IPS-15b (cell line): Measurements from ENCODE around the gene IBTK.
A peak's percentile ranks its signal among the peaks of the same experiment; 100 is the strongest.
"Not testable (repeated sequence)": the region's sequence is repeated elsewhere in the genome, so short reads cannot be mapped to it uniquely, and the experiment has no call there.

Experiments
- H3K27me3 ChIP-seq: one replicate; pipeline ENCODE4 v1.6.1; 2013; ENCODE audit warnings: low read length; ENCODE audit not compliant: control insufficient read depth, insufficient read depth
- H3K36me3 ChIP-seq: one replicate; pipeline ENCODE4 v1.6.1; 2013; ENCODE audit warnings: low read length; ENCODE audit not compliant: control insufficient read depth, insufficient read depth
- H3K4me1 ChIP-seq: one replicate; pipeline ENCODE4 v1.6.1; 2013; ENCODE audit warnings: mild to moderate bottlenecking, low read length; ENCODE audit not compliant: control insufficient read depth, insufficient read depth
- H3K4me3 ChIP-seq: one replicate; pipeline ENCODE4 v1.5.1; 2013; ENCODE audit warnings: low read depth, low read length
- H3K9ac ChIP-seq: one replicate; pipeline ENCODE4 v1.6.1; 2013; ENCODE audit warnings: low read depth, mild to moderate bottlenecking, low read length
- H3K9me3 ChIP-seq: one replicate; pipeline ENCODE4 v1.6.1; 2013; ENCODE audit warnings: mild to moderate bottlenecking, low read length; ENCODE audit not compliant: control insufficient read depth, insufficient read depth

Gene IBTK

DNA sequence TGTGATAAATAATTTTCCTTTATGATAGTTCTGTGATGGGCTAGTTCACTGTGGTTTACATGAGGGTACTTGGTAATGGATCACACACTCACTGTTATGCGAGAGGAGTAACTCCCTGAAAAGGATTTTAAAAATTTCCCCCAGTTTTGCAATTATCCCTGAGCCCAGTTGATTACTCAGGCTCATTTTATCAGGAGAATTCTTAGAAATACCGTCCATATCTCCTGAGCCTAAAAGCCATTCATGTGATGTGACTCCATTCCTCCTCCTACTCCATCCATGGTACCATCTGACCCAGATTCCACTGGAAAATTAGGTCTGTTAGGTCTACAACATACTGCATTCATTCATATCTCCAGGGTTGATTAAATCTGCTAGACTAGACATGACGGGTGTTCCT lies 16.4 kb upstream of the IBTK start:
- no peaks in the 10 kb centered on the region for H3K27me3 ChIP-seq

DNA sequence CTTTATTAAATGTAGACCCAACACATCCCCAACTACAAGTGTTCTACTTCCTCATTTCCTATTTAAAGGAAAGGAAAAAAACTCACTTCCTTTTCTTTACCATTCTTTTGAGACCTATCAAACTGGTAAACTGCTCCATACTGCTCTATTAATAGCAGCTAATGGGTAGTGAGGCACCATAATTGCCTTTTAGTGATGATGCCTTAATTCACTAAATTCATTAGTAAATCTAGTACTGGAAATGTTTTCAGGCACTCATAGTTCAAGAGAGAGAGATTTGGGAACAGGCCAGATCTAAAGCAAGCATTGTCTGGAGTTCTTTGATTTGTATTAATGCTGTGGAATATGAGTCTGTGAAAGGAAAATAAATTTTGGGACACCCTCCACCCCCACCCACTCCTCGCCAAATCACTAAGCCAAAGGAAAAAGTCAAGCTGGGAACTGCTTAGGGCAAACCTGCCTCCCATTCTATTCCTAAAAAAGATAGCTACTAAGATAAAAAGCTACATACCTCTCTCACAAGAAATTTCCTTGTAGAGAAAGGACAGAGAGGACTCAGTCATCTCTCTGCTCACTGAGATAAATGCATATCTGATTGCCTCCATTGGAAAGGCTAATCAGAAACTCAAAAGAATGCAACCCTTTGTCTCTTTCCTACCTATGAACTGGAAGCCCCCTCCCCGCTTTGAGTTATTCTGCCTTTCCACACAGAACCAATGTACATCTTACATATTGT lies 13.6 kb upstream of the IBTK start:
- H3K36me3 ChIP-seq: no peaks in the 10 kb centered on the region
- no peaks in the 10 kb centered on the region for H3K9me3 ChIP-seq
- H3K9ac ChIP-seq: no peak overlapping the region
- no peak overlapping the region for H3K4me3 ChIP-seq
- no peaks in the 10 kb centered on the region for H3K27me3 ChIP-seq
- peaks cover 9% of the 10 kb centered on the region for H3K4me1 ChIP-seq

More for the DNA sequence above, 16.4 kb upstream of the IBTK start:
- no peaks in the 10 kb centered on the region for H3K36me3 ChIP-seq
- H3K9ac ChIP-seq: no peak overlapping the region
- no peak overlapping the region for H3K4me3 ChIP-seq
- peaks cover 4% of the 10 kb centered on the region for H3K4me1 ChIP-seq
- no peaks in the 10 kb centered on the region for H3K9me3 ChIP-seq

DNA sequence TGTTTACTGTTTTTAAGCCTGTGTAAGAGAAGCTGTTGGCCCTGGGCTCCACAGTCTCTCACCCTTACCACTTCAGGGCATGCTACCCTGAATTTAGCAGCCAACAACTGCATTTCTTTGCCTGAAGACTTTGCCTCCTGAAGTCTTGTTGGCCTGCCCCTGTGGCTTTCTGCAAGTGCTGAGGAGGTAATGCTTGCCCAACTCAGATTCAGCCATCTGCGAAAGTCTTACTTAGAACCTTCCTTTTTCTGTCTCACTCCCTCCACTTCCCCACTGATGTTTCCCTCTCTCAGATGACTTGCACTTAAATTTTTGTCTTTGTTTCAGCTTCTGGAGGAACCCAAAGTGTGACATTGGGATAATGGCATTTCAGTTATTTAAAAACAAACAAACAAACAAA lies 11.8 kb upstream of the IBTK start:
- H3K27me3 ChIP-seq: no peaks in the 10 kb centered on the region

DNA sequence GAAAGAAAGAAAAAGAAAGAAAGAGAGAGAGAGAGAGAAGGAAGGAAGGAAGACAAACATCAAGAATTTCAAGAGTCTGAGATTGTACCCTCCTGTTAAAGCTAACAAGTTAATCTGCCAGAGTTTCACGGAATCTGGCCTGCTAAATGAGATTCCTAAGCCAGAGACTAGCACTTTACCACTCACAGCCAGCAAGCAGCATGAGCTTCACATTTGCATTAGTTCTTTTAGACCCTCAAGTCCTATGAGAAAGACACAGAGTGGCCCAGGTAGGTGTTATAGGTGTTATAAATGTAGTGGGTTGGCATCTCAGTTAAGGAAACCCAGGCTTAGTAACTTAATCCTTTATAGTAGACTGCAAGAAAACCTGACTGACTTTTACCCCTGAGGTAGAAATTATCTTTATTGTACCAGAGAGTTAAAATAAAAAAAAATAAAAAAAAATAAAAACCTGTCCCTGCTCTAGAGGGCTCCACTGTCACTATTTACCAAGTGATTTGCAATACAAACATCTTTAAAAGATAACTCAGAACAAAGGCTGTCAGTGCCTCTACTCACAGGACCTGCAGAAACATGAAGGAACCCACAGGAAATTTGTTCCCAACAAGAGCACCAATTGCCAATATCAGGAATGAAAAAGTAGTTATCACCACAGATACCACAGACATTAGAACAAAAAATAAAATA lies 9.7 kb upstream of the IBTK start:
- Histone ChIP-seq H3K27me3 (no peaks in the 10 kb centered on the region), H3K9me3 (no peaks in the 10 kb centered on the region), H3K4me1 (peaks cover 9% of the 10 kb centered on the region), H3K36me3 (no peaks in the 10 kb centered on the region), H3K4me3 (no peak overlapping the region), H3K9ac (no peak overlapping the region)

More for the DNA sequence above, 11.8 kb upstream of the IBTK start:
- H3K4me1 ChIP-seq: peaks cover 9% of the 10 kb centered on the region
- no peaks in the 10 kb centered on the region for H3K36me3 ChIP-seq
- no peak overlapping the region for H3K4me3 ChIP-seq
- no peak overlapping the region for H3K9ac ChIP-seq
- no peaks in the 10 kb centered on the region for H3K9me3 ChIP-seq

DNA sequence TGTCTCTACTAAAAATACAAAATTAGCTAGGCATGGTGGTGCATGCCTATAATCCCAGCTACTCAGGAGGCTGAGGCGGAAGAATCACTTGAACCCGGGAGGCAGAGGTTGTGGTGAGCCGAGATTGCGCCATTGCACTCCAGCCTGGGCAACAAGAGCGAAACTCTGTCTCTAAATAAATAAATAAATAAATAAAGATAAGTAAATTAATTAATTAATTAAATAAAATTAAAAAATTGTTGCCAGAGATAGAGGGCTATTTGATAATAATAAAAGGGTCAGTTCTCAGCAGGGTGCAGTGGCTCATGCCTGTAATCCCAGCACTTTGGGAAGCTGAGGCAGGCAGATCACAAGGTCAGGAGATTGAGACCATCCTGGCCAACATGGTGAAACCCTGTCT lies 7.2 kb upstream of the IBTK start:
- H3K9me3 ChIP-seq, H3K27me3 ChIP-seq, H3K4me1 ChIP-seq, H3K36me3 ChIP-seq, H3K9ac ChIP-seq, H3K4me3 ChIP-seq: not testable (repeated sequence)

DNA sequence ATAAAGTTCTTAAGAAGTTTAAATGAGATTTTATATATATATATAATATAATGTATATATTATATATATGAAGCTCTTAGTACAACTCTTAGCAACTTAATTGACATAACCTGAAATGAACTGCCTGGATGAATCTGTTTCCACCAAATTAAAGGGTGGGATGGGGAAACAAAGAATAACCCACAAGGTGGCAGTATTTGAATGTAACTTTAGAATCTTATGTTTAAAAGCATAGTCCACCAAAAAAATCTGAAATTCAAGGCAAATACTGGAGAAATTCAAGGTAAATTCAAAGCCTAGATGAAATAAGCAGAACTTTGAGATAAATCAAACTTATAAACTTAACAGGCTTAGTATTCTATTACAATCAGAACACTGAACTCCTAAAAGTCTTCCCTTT lies 4.4 kb upstream of the IBTK start:
- Histone ChIP-seq H3K4me3 (no peak overlapping the region), H3K27me3 (no peaks in the 10 kb centered on the region), H3K9ac (no peak overlapping the region), H3K9me3 (no peaks in the 10 kb centered on the region), H3K4me1 (no peaks in the 10 kb centered on the region), H3K36me3 (no peaks in the 10 kb centered on the region)

DNA sequence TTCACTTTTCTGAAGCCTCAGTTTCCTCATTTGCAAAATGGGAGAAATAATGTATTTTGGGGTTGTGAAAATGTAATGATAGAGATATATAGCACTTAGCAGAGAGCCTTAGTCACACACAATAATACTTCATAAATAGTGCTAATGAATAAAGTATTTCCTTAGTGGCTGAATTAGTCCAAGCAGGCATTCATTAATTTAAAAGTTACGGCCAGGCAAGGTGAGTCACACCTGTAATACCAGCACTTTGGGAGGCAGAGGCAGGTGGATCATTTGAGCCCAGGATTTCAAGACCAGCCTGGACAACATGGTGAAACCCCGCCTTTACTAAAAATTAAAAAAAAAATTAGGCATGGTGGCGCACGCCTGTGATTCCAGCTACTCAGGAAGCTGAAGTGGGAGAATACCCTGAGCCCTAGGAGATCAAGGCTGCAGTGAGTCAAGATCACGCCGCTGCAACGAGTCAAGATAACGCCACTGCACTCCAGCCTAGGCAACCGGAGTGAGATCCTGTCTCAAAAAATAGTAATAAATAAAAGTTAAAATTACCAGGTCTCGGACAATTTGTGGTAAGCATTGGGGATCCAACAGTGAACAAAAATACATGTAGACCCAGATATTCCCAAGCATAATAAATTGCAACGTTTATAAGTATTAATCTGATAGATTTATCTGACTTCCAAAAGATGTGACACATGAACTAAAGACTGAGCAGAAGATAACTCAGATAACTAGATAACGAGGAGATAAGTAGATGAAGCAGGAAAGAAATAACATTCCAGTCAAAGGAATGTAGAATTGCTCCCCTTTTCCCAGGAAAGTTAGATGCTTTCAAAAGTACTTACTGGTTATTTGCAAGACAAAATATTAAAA lies 2.1 kb upstream of the IBTK start:
- H3K9me3 ChIP-seq: no peaks in the 10 kb centered on the region
- H3K4me1 ChIP-seq: no peaks in the 10 kb centered on the region
- no peaks in the 10 kb centered on the region for H3K27me3 ChIP-seq
- no peaks in the 10 kb centered on the region for H3K36me3 ChIP-seq
- no peak overlapping the region for H3K4me3 ChIP-seq
- no peak overlapping the region for H3K9ac ChIP-seq

DNA sequence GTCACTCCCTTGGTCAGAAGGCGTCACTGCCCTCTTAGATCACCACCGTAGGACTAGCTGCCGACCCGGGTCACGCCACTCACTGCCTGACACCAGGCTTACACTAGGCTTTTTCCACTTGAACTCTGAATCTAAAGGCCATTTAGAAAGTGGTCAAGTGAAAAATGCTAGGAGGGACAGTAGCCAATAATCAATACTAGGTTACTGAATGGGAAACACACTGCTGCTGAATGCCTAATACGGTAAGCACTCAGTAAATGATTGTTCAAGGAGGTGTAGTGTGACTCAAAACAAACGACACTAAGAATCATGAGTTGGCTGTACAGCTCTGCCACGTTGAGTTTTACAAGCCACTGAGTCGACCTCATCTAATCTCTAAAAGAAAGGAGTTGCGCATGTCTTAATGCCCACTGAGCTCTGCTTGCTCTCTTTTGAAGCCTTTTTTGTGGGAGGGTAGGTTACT lies 760 bp upstream of the IBTK start:
- Histone ChIP-seq H3K27me3 (no peaks in the 10 kb centered on the region), H3K36me3 (no peaks in the 10 kb centered on the region), H3K9ac (peak overlapping the region; percentile 63), H3K4me1 (no peaks in the 10 kb centered on the region), H3K9me3 (no peaks in the 10 kb centered on the region), H3K4me3 (peak overlapping the region; percentile 90)

DNA sequence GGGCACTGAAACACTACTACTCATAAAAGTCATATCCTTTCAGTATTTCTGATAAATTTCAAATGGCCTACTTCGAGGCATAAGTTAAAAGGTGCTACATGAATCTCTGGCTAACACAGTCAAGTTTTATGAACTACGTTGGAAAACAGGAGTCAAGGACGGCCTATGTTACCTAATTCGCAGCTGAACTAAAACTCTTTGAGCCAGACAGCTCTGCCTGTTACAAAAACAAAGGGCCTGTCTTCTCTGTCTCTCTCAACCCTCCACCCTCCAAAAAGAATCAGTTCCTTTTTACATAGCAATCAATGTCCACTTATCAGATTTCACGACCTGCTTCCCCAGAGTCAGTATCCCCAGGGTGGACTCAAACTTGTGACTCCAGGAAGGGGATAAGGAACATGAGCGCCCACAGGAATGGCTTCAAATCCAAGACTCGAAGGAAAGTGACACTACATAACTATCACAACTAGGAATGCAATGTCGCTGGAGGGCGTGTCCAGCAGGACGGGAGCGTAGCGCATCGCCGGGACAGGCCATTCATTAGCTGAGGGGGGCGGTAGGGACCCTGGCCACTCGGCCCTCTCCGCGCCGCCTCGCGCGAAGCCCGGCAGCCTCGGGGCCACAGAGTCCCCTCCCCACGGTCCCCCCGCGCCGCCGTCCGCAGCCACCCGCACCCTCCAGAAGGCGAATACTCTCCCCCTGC lies 591 bp downstream of the IBTK start:
- H3K9ac ChIP-seq: peak overlapping the region; percentile 86
- peak overlapping the region; percentile 90 for H3K4me3 ChIP-seq
- H3K27me3 ChIP-seq: no peaks in the 10 kb centered on the region
- no peaks in the 10 kb centered on the region for H3K36me3 ChIP-seq
- H3K9me3 ChIP-seq: no peaks in the 10 kb centered on the region
- H3K4me1 ChIP-seq: no peaks in the 10 kb centered on the region

DNA sequence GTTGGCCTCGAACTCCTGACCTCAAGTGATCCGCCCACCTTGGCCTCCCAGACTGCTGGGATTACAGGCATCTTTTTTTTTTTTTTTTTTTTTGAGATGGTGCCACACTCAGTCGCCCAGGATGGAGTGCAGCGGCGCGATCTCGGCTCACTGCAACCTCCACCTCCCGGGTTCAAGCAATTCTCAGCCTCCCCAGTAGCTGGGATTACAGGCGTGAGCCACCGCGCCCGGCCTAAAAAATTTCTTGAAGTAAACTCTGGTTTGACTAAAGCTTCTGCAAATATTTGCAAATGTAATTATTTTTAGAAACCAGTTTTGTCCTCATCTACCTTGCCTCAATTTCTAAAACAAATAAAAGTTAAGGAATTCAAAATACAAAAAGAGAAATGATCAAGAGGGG lies 1.2 kb downstream of the IBTK start:
- no peaks in the 10 kb centered on the region for H3K27me3 ChIP-seq
- no peaks in the 10 kb centered on the region for H3K4me1 ChIP-seq
- H3K9ac ChIP-seq: no peak overlapping the region
- no peaks in the 10 kb centered on the region for H3K9me3 ChIP-seq
- no peaks in the 10 kb centered on the region for H3K36me3 ChIP-seq
- H3K4me3 ChIP-seq: peak overlapping the region; percentile 90

DNA sequence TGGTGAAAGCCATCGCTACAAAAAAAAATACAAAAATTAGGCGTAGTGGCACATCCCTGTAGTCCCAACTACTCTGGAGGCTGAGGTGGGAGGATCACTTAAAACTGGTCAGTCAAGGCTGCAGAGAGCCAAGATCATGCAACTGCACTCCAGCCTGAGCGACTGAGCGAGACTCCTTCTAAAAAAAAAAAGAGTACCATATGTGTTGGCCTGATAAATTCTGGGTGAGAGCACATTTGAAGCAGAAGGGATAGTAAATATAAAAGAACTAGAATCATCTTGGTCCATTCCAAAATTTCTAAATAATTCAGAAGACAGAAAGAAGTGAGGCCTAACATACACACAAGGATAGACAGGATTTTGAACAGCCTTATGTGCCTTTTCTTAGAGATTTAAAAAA lies 2.2 kb downstream of the IBTK start:
- Histone ChIP-seq H3K9ac (no peak overlapping the region), H3K9me3 (no peaks in the 10 kb centered on the region), H3K4me3 (no peak overlapping the region), H3K27me3 (no peaks in the 10 kb centered on the region), H3K4me1 (no peaks in the 10 kb centered on the region), H3K36me3 (no peaks in the 10 kb centered on the region)
